Progenitor cell of endocrine pancreas (in vitro differentiated cells): ENCODE results near the gene TBC1D12. TPM values are rescaled to one million over a fixed set of nuclear protein-coding genes. Genes with fewer than 3 reads are reported as not detected.
A peak's percentile ranks its signal among the peaks of the same experiment; 100 is the strongest.

Experiments used
- DNase-seq: peaks from one replicate; pipeline ENCODE4 v3.0.0; 2021; ENCODE audit warnings: low spot score; ENCODE audit not compliant: unreplicated experiment
- H3K27ac Mint-ChIP-seq: 2 replicates; pipeline ENCODE4 v1.8.0; 2021; ENCODE audit warnings: mild to moderate bottlenecking, moderate library complexity, mixed read lengths
- H3K27me3 Mint-ChIP-seq: 2 replicates; pipeline ENCODE4 v1.8.0; 2021; ENCODE audit warnings: mixed read lengths
- H3K36me3 Mint-ChIP-seq: 2 replicates; pipeline ENCODE4 v1.8.0; 2022; ENCODE audit warnings: mixed read lengths; ENCODE audit not compliant: insufficient read depth
- H3K4me1 Mint-ChIP-seq: 2 replicates; pipeline ENCODE4 v1.8.0; 2021; ENCODE audit warnings: low read depth, mixed read lengths
- H3K4me3 Mint-ChIP-seq: 2 replicates; pipeline ENCODE4 v1.8.0; 2021; ENCODE audit warnings: low read depth, mild to moderate bottlenecking, moderate library complexity, mixed read lengths
- H3K9me3 Mint-ChIP-seq: 2 replicates; pipeline ENCODE4 v1.8.0; 2021; ENCODE audit warnings: low read depth, mixed read lengths
- total RNA-seq: library from RNA; stranded (reverse); gene quantifications from 2 replicates; pipeline ENCODE4 v1.2.1, GENCODE V29; 2021
- TF ChIP-seq, protein P1 (sequence below): fragments of 200-600 bp; sonication (generic); IDR thresholded peaks from one replicate; pipeline ENCODE4 v1.5.0; 2021; ENCODE audit warnings: antibody characterized with exemption, mild to moderate bottlenecking; ENCODE audit not compliant: unreplicated experiment

Gene TBC1D12
- total RNA-seq, 1 donor from 2014 or later: 8.0 TPM

- Mint-ChIP-seq H3K27ac (no peak overlapping the region), H3K27me3 (no peaks in the 10 kb centered on the region), H3K4me3 (no peak overlapping the region), H3K9me3 (no peaks in the 10 kb centered on the region), H3K36me3 (no peaks in the 10 kb centered on the region), H3K4me1 (no peaks in the 10 kb centered on the region)
- no peak for DNase-seq
- TF ChIP-seq, protein P1, sequence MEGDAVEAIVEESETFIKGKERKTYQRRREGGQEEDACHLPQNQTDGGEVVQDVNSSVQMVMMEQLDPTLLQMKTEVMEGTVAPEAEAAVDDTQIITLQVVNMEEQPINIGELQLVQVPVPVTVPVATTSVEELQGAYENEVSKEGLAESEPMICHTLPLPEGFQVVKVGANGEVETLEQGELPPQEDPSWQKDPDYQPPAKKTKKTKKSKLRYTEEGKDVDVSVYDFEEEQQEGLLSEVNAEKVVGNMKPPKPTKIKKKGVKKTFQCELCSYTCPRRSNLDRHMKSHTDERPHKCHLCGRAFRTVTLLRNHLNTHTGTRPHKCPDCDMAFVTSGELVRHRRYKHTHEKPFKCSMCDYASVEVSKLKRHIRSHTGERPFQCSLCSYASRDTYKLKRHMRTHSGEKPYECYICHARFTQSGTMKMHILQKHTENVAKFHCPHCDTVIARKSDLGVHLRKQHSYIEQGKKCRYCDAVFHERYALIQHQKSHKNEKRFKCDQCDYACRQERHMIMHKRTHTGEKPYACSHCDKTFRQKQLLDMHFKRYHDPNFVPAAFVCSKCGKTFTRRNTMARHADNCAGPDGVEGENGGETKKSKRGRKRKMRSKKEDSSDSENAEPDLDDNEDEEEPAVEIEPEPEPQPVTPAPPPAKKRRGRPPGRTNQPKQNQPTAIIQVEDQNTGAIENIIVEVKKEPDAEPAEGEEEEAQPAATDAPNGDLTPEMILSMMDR: no peak
Measured at GRCh38 chr10:94397549-94398370, 4.6 kb upstream of the TBC1D12 start.

- Mint-ChIP-seq H3K36me3 (no peaks in the 10 kb centered on the region), H3K9me3 (no peaks in the 10 kb centered on the region), H3K27ac (no peak overlapping the region), H3K27me3 (no peaks in the 10 kb centered on the region), H3K4me1 (no peaks in the 10 kb centered on the region), H3K4me3 (no peak overlapping the region)
- TF ChIP-seq, protein P1: no peak
- DNase-seq: no peak
Measured at GRCh38 chr10:94398762-94399161, 3.6 kb upstream of the TBC1D12 start.

DNA sequence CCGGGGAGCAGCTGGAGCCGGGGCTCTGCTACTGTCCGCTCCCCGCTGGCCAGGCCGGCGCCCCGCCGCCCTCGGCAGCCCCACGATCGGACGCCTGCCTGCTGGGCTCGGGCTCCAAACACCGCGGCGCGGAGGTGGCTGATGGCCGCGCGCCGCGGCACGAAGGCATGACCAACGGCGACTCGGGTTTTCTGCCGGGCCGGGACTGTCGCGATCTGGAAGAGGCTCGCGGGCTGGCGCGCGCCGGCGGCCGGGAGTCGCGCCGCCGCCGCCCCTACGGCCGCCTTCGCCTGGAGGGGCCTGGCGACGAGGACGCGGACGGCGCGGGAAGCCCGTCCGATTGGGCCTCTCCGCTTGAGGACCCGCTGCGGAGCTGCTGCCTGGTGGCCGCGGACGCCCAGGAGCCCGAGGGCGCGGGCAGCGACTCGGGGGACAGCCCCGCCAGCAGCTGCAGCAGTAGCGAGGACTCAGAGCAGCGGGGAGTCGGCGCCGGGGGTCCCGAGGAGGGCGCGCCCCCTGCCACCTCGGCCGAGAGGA, 570 bp downstream of the TBC1D12 start:
- Mint-ChIP-seq H3K27ac (no peak overlapping the region), H3K9me3 (no peaks in the 10 kb centered on the region), H3K36me3 (no peaks in the 10 kb centered on the region), H3K4me3 (peak overlapping the region; percentile 91), H3K4me1 (peaks cover 3% of the 10 kb centered on the region), H3K27me3 (no peaks in the 10 kb centered on the region)
- TF ChIP-seq, protein P1: no peak
- DNase-seq: peak; percentile 43

GRCh38 chr10:94403380-94404213, 1.3 kb downstream of the TBC1D12 start:
- TF ChIP-seq, protein P1: no peak
- peak; percentile 37 for DNase-seq
- Mint-ChIP-seq H3K4me1 (peaks cover 5% of the 10 kb centered on the region), H3K27ac (peak overlapping the region; percentile 96), H3K36me3 (no peaks in the 10 kb centered on the region), H3K27me3 (no peaks in the 10 kb centered on the region), H3K9me3 (no peaks in the 10 kb centered on the region), H3K4me3 (peak overlapping the region; percentile 91)

DNA sequence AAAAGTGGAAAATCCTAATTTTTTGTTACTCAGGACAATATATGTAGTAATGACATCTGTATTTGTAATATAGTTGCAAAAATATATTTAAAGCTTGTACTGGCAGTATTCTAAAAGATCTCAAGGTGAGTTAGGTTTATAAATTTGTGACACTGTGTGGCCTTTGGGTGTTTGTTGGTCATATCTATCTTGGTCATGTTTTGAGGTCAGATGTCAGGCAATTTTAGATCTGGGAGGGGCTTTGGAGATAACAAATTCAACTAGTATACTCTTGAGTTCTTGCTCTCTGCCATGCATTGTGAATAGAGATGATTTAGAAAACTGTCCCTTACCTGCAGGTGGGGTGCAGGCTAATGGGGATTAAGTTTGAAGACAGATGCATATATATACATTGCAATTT, 3.1 kb downstream of the TBC1D12 start:
- H3K4me1 Mint-ChIP-seq: peaks cover 6% of the 10 kb centered on the region
- no peaks in the 10 kb centered on the region for H3K9me3 Mint-ChIP-seq
- H3K27ac Mint-ChIP-seq: no peak overlapping the region
- TF ChIP-seq, protein P1: no peak
- peak overlapping the region; percentile 13 for H3K4me3 Mint-ChIP-seq
- H3K36me3 Mint-ChIP-seq: no peaks in the 10 kb centered on the region
- no peaks in the 10 kb centered on the region for H3K27me3 Mint-ChIP-seq
- DNase-seq: no peak
